ENCODE results near the gene AFF1.
"Not testable (repeated sequence)": the region's sequence is repeated elsewhere in the genome, so short reads cannot be mapped to it uniquely, and the experiment has no call there.

AFF1 gene

DNA sequence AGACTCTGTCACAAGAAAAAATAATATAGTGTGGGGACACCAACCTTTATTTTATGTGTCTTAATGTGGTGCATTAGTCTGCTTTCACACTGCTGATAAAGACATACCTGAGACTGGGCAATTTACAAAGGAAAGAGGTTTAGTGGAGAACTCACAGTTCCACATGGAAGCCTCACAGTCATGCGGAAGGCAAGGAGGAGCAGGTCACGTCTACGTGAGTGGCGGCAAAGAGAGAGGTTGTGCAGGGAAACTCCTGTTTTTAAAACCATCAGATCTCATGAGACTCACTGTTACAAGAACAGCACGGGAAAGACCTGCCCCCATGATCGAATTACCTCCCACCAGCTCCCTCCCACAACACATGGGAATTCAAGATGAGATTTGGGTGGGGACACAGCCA lies 130.2 kb downstream of the AFF1 start:
- DNase-seq (ENCODE audit: insufficient read length) (no peak), FAIRE-seq (no peak)
- no peak for TF ChIP-seq POLR2AphosphoS5 (IDR thresholded peaks at IDR 0.05; ENCODE audit: low read depth, low read length)
- TF ChIP-seq TAF1 (IDR thresholded peaks at IDR 0.05; ENCODE audit: borderline replicate concordance, low read depth, low read length) = no peak
- TF ChIP-seq POLR2A (IDR thresholded peaks at IDR 0.05; ENCODE audit: low read depth, low read length) = no peak

DNA sequence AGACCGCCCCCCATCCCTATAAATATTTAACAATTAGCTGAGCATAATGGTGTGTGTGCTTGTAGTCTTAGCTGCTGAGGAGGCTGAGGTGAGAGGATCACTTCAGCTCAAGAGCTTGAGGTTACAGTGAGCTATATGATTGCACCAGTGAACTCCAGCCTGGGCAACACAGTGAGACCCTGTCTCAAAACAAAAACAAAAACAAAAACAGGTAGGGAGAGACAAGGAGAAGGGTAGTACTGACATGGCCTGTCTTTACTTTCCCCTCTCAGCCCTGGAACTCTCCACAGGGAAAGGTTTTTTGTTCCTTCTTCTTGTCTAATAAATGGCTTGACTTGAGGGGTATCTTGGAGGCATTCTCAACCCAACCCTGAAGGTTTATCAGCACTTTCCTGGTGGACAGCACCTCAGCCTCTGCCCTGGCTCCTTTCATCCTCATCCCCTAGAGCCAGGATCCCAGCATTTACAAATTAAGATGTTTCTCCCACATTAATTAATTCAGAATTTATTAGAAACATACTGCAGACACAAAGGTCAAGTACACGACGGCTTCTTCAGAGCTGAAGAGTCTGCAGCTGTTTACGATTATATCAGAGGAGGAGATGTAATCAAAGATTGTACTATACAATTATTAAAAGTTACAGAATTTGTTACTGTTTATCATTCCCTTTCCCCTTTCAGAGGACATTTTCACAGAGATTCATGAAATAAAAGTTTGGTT lies 131.8 kb downstream of the AFF1 start:
- no peak for TF ChIP-seq TAF1 (IDR thresholded peaks at IDR 0.05; ENCODE audit: borderline replicate concordance, low read depth, low read length)
- TF ChIP-seq POLR2A (IDR thresholded peaks at IDR 0.05; ENCODE audit: low read depth, low read length) = no peak
- TF ChIP-seq POLR2AphosphoS5 (IDR thresholded peaks at IDR 0.05; ENCODE audit: low read depth, low read length) = no peak
- FAIRE-seq = no peak
- DNase-seq (ENCODE audit: insufficient read length) = no peak

DNA sequence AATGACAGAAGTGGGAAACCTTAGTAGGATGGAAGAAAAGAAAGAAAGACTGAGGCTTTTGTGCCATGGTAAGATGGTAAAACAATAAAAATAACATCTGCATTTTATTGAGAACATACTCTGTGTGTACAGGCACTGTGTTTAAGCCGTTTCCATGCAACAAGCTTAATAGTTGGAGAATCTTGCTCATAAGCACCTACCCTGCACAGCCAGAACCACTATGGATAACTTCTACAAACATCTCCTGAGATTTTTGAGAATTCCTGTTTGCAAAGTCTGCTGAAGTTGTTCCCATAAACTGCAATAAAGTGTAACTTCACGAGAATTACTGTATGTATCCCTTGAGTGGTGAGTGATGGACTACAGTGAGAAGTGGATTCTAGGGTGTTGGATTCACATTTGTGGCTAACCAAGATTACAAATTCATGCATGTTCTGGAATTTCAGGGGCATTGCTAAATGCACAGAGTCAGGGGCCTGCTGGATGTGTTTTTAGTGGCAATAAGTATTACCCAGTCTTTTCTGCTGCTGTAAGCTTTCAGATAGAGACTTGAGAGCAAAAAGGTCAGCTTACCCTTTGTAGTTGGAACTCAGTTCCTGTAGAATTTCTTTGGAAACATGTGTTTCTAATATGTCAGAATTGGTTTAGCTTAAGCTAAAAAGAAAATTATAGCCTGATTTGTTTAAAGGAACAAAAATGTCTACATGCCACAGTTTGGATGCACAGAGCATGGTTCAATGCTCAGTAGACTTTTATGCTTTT lies 132.5 kb downstream of the AFF1 start:
- FAIRE-seq (peak; percentile 27), DNase-seq (ENCODE audit: insufficient read length) (no peak)
- TF ChIP-seq TAF1 (IDR thresholded peaks at IDR 0.05; ENCODE audit: borderline replicate concordance, low read depth, low read length) (no peak), POLR2AphosphoS5 (IDR thresholded peaks at IDR 0.05; ENCODE audit: low read depth, low read length) (no peak), POLR2A (IDR thresholded peaks at IDR 0.05; ENCODE audit: low read depth, low read length) (no peak)

DNA sequence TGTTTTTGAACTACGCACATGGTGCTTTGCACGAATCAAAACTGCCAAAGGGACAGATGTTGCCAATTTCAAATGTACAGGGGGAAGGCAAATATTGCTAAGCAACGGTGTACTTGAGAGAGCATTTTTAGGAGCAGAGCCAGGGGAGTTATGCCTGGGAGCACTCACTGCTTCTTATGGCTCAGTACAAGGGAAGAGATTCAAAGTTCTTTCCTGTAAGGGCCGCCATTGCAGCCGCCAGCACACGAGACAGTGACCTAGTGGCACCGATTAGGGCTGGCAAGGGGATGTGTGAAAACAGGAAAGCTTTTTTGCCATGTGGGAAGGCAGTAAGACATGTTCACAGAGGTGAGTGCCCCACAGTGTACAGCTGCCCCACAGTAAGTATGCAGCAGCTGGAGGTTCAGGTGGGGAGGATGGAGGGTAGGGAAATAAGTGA lies 133.8 kb downstream of the AFF1 start:
- TF ChIP-seq POLR2AphosphoS5 (IDR thresholded peaks at IDR 0.05; ENCODE audit: low read depth, low read length) (no peak), POLR2A (IDR thresholded peaks at IDR 0.05; ENCODE audit: low read depth, low read length) (no peak), TAF1 (IDR thresholded peaks at IDR 0.05; ENCODE audit: borderline replicate concordance, low read depth, low read length) (no peak)
- DNase-seq (ENCODE audit: insufficient read length) = no peak

DNA sequence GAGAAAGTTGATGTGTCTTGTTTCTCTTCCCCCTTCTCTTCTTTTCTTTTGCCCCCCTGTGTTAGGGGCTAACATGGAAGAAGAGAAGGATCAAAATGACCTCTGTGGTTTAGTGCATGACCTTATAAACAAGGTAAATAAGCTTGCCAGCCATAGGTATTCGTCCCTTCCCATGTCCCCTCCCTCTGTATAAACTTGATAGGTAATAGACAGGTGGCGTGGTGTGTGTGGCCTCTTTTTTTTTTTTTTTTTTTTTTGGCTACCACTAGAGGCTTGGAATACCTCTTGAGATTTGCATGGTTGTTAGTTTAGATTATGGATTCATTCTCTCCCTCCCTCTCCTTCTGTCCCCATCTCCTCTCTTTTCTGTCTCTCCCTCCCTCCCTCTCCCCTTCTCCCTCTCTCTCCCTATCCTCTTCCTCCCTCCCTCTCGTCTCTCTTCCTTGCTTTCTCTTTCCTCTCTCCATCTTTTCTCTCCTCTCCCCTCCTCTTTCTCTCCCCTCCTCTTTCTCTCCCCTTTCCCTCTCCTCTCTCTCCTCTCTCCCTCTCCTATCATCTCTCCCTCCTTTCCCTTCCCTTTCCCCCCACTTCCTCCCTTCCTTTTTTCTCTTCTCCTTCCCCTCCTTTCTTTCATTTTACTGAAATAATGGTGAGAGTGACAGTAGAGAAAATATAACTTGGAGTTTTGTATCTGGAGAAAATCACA lies 134.4 kb downstream of the AFF1 start:
- TF ChIP-seq POLR2AphosphoS5 (IDR thresholded peaks at IDR 0.05; ENCODE audit: low read depth, low read length) = no peak
- TF ChIP-seq TAF1 (IDR thresholded peaks at IDR 0.05; ENCODE audit: borderline replicate concordance, low read depth, low read length) = no peak
- no peak for TF ChIP-seq POLR2A (IDR thresholded peaks at IDR 0.05; ENCODE audit: low read depth, low read length)
- FAIRE-seq (no peak), DNase-seq (ENCODE audit: insufficient read length) (no peak)

More for the DNA sequence above, 133.8 kb downstream of the AFF1 start:
- FAIRE-seq = peak; percentile 42

DNA sequence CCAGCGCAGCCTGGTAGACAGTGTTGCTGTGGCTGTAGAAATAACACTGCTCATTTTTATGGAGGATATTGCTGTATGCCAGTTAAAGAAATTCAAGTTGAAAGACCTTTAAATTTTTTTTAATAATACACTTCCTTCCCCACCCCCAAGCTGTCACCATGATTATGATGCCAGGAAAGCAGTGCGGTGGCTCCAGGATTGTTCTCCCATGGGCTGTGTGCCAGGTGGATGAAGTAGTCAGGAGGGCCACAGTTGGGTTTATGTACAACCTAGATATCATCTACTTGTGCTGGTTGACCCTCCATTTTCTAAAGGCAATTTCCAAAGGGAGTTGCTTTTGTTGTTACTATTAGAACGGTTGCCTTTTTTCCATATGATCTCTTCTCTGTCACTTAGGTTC lies 136.6 kb downstream of the AFF1 start:
- FAIRE-seq (no peak), DNase-seq (ENCODE audit: insufficient read length) (no peak)
- TF ChIP-seq POLR2AphosphoS5 (IDR thresholded peaks at IDR 0.05; ENCODE audit: low read depth, low read length) (no peak), POLR2A (IDR thresholded peaks at IDR 0.05; ENCODE audit: low read depth, low read length) (no peak), TAF1 (IDR thresholded peaks at IDR 0.05; ENCODE audit: borderline replicate concordance, low read depth, low read length) (no peak)

DNA sequence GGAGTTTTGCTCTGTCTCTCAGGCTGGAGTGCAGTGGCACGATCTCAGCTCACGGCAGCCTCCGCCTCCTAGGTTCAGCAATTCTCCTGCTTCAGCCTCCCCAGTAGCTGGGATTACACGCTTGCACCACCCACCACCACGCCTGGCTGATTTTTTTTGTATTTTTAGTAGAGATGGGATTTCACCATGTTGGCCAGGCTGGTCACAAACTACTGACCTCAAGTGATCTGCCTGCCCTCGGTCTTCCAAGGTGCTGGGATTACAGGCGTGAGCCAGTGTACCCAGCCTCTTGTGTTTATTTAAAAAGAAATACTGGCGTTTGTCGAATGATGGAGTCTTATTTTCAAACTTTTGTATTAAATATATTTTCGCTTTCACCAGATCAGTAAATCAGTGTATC lies 137.7 kb downstream of the AFF1 start:
- DNase-seq (ENCODE audit: insufficient read length); FAIRE-seq: not testable (repeated sequence)

DNA sequence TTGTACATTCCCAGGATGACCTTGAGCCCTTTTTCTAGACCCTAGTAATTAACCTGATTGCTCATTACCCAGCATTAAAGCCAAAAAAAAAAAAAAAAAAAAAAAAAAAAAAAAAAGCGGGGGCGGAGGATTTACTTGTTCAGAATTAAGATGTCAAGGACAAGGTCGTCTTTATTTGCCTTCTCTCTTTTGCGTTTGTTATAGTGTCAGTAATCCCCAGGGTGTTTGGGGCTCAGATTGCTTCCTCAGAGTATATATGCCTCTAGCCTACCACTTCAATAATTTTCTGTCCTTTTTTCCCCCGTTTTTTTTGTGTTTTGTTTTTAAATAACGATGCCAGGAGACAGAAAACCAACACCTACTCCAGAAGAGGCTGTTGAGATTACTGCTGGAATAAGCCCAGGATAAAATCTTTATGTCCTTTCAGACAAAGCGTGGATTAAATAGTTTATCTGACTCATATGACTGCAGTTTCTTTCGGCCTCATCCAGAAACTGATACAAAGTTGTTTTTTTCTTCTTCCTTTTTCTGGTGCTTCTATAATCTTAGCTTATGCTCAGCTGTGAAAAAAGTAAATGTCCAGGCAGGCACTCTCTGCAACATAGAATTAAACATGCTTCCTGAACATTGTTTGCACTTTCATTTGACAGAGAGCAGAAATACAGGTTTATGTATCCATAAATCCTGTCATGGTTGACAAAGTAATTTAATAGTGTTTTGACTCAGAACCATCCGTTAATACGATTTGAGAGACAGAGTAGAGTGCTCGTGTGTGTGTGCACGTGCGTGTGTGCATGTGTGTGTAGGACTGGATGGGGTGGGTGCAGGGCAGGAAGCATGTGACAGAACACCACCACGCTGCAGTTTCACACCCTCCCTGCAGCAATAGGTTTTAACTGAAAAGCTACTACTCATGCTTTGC lies 138.6 kb downstream of the AFF1 start:
- FAIRE-seq = peak; percentile 96
- TF ChIP-seq POLR2A (IDR thresholded peaks at IDR 0.05; ENCODE audit: low read depth, low read length) = 0 out of 2 replicates have a peak, but pooled peaks have one; percentile 32
- no peak for TF ChIP-seq TAF1 (IDR thresholded peaks at IDR 0.05; ENCODE audit: borderline replicate concordance, low read depth, low read length)
- peak; percentile 23 for DNase-seq (ENCODE audit: insufficient read length)

DNA sequence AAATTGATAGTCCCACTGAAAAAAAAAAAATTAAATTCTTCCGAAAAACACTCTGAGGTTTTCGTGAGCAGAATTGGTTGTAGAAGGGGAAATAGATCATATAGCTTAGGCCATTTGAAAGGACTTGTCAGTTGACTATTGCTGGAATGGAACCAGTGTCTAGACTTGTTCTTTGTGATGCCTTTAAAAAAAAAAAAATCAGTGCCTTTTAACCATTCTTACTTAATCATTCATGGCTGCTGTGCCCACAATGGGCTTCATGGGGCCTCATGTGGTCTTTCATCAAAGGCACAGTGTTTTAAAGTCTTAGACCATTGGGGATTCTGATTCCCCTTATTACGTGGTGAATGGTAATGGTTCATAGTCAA lies 139.3 kb downstream of the AFF1 start:
- no peak for DNase-seq (ENCODE audit: insufficient read length)
- TF ChIP-seq TAF1 (IDR thresholded peaks at IDR 0.05; ENCODE audit: borderline replicate concordance, low read depth, low read length) (no peak), POLR2A (IDR thresholded peaks at IDR 0.05; ENCODE audit: low read depth, low read length) (no peak), POLR2AphosphoS5 (IDR thresholded peaks at IDR 0.05; ENCODE audit: low read depth, low read length) (no peak)
- FAIRE-seq = no peak

DNA sequence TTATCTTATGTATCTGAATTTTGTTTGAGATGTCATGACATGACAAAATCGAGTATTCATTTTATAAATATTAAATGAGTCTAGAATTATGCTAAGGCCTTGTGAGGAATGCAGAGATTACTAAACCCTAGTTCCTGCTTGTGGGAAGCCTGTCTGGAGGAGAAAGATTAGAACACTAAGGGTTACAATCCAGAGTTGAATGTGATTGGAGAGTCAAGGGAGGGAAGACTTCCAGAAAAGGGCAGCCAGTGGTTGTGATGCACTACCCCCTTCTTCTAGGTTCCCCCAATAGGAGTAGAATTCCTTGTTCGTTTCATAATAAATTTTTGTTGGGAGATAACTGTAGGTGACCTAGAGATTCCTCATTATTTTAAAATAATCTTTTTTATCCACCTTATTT lies 141.1 kb downstream of the AFF1 start:
- no peak for FAIRE-seq
- TF ChIP-seq POLR2AphosphoS5 (IDR thresholded peaks at IDR 0.05; ENCODE audit: low read depth, low read length) (no peak), POLR2A (IDR thresholded peaks at IDR 0.05; ENCODE audit: low read depth, low read length) (no peak), TAF1 (IDR thresholded peaks at IDR 0.05; ENCODE audit: borderline replicate concordance, low read depth, low read length) (no peak)
- DNase-seq (ENCODE audit: insufficient read length) = no peak

Measured in GM12892 (cell line).